ENCODE measurements around the gene FRMPD1.
A peak's percentile ranks its signal among the peaks of the same experiment; 100 is the strongest.

The FRMPD1 gene

GRCh38 chr9:37784616-37785483 lies 134.1 kb downstream of the FRMPD1 start, which contains the start of gene EXOSC3:
Gene EXOSC3, minus strand, starts transcription at chr9:37785064. Its CDS starts 20 bp downstream, at chr9:37785044.
- DNase-seq (ENCODE audit: low read depth), result peak; percentile 65

GRCh38 chr9:37787059-37787458 lies 136.3 kb downstream of the FRMPD1 start:
- DNase-seq (ENCODE audit: low read depth), result no peak

GRCh38 chr9:37788332-37788731 lies 137.6 kb downstream of the FRMPD1 start:
- no peak for DNase-seq (ENCODE audit: low read depth)

GRCh38 chr9:37790096-37790495 lies 139.3 kb downstream of the FRMPD1 start:
- no peak for DNase-seq (ENCODE audit: low read depth)

- DNase-seq (ENCODE audit: low read depth), result no peak
These were observed 141.4 kb downstream of the FRMPD1 start for GRCh38 chr9:37792122-37792521.

GRCh38 chr9:37796232-37796631 lies 145.5 kb downstream of the FRMPD1 start:
- no peak for DNase-seq (ENCODE audit: low read depth)
